H1 (cell line): ENCODE results near the gene PFKP.

ENCODE experiments used
- CBX5 ChIP-seq: fragments of 300-800, 300-1000 bp; sonication (generic); IDR thresholded peaks from 2 replicates; pipeline ENCODE4 v1.7.1; 2016; ENCODE audit warnings: antibody characterized with exemption, low read length, low read depth
- HDAC6 ChIP-seq: IDR thresholded peaks from one replicate; pipeline ENCODE4 v1.7.1; 2012; ENCODE audit warnings: low read depth, mild to moderate bottlenecking, inconsistent platforms, low read length, moderate library complexity
- JUN ChIP-seq: IDR thresholded peaks from 2 replicates; pipeline ENCODE4 v1.6.1; 2011; ENCODE audit warnings: low read depth, mild to moderate bottlenecking, improper control_type of control experiment, low read length
- NANOG ChIP-seq: IDR thresholded peaks from 2 replicates; pipeline ENCODE4 v1.6.1; 2011; ENCODE audit warnings: low read length, low read depth, mild to moderate bottlenecking, inconsistent platforms; ENCODE audit not compliant: insufficient read depth, poor library complexity, severe bottlenecking
- POLR2A ChIP-seq, 2 experiments: IDR thresholded peaks; 1 replicate in 1 of 2; 2 replicates in 1 of 2; pipeline ENCODE4 v1.6.1; 2011; ENCODE audit warnings: low read depth in 2 of 2, low read length in 2 of 2, mild to moderate bottlenecking in 2 of 2; ENCODE audit errors: control extremely low read depth in 1 of 2
- POLR2AphosphoS5 ChIP-seq: IDR thresholded peaks from 2 replicates; pipeline ENCODE4 v1.6.1; 2011; ENCODE audit warnings: low read depth, low read length
- SIRT6 ChIP-seq: IDR thresholded peaks from one replicate; pipeline ENCODE4 v1.7.1; 2012; ENCODE audit warnings: low read length, inconsistent platforms
- TAF1 ChIP-seq: IDR thresholded peaks from 2 replicates; pipeline ENCODE4 v1.6.1; 2011; ENCODE audit warnings: mild to moderate bottlenecking, low read depth, low read length
- TF ChIP-seq, protein P1 (sequence below), 3 experiments: IDR thresholded peaks; 1 replicate in 2 of 3; 2 replicates in 1 of 3; pipeline versions ENCODE4 v1.5.1 to v1.6.1; 2011; ENCODE audit warnings: low read length in 3 of 3, mild to moderate bottlenecking in 3 of 3, inconsistent platforms in 2 of 3, low read depth in 1 of 3, moderate library complexity in 1 of 3; ENCODE audit not compliant: insufficient read depth in 1 of 3; ENCODE audit errors: control extremely low read depth in 1 of 3
- TF ChIP-seq, protein P2 (sequence below): IDR thresholded peaks from 2 replicates; pipeline ENCODE4 v1.6.1; 2012; ENCODE audit warnings: inconsistent platforms

DNA sequence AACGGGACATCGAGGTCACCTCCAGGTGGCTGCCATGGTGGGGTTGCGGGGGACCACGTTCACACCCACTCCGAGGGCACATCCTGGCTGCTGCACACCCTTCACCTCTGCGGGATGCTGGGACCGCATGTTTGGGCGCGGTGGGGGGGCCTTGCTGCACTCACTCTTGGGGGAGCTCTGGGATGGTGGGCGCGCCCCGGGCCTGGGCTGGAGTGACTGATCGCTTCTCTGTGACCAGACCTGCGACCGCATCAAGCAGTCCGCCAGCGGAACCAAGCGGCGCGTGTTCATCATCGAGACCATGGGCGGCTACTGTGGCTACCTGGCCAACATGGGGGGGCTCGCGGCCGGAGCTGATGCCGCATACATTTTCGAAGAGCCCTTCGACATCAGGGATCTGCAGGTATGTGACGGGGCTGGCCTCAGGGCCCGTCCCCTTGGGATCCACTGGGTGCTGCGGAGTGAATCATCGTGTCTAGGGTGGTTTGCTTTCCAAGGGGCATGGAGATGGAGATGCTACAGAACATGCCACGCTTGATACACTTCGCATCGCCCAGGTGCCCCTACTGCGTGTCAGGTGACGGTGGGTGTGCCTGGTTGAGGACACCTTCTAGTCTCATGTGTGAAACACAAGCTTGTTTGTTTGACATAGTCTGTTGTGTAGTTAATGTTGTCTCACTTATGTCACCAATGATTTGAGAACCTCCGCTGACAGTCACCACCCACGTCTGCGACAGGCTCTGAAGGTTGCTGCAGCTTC is 62.4 kb downstream of the PFKP start:
- TF ChIP-seq SIRT6: no peak
- no peak for TF ChIP-seq CBX5
- TF ChIP-seq, protein P1, sequence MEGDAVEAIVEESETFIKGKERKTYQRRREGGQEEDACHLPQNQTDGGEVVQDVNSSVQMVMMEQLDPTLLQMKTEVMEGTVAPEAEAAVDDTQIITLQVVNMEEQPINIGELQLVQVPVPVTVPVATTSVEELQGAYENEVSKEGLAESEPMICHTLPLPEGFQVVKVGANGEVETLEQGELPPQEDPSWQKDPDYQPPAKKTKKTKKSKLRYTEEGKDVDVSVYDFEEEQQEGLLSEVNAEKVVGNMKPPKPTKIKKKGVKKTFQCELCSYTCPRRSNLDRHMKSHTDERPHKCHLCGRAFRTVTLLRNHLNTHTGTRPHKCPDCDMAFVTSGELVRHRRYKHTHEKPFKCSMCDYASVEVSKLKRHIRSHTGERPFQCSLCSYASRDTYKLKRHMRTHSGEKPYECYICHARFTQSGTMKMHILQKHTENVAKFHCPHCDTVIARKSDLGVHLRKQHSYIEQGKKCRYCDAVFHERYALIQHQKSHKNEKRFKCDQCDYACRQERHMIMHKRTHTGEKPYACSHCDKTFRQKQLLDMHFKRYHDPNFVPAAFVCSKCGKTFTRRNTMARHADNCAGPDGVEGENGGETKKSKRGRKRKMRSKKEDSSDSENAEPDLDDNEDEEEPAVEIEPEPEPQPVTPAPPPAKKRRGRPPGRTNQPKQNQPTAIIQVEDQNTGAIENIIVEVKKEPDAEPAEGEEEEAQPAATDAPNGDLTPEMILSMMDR (IDR thresholded peaks at IDR 0.05; ENCODE audit: control extremely low read depth in 1 of 3, insufficient read depth in 1 of 3, low read depth in 1 of 3, low read length in 3 of 3): no peak
- TF ChIP-seq POLR2AphosphoS5: no peak
- TF ChIP-seq HDAC6: no peak
- TF ChIP-seq POLR2A (IDR thresholded peaks at IDR 0.05; ENCODE audit: control extremely low read depth in 1 of 2, low read depth in 2 of 2, low read length in 2 of 2): no peak
- no peak for TF ChIP-seq NANOG
- TF ChIP-seq, protein P2, sequence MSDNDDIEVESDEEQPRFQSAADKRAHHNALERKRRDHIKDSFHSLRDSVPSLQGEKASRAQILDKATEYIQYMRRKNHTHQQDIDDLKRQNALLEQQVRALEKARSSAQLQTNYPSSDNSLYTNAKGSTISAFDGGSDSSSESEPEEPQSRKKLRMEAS: no peak
- TF ChIP-seq TAF1: no peak
- TF ChIP-seq JUN: no peak
